SIG-M5 treated with dmso at 0.1 percent for 504 hours (cell line): ENCODE results near the gene KIF26A.
"Not testable (repeated sequence)": the region's sequence is repeated elsewhere in the genome, so short reads cannot be mapped to it uniquely, and the experiment has no call there.

Experiments used
- DNase-seq: peaks from one replicate; lab custom pipeline; 2025; ENCODE audit not compliant: unreplicated experiment; lab: John Stamatoyannopoulos, UW

KIF26A gene

GRCh38 chr14:104207142-104208014, 69.0 kb downstream of the KIF26A start:
- no peak for DNase-seq

- DNase-seq: not testable (repeated sequence)
Observed at GRCh38 chr14:104208015-104208295, 69.6 kb downstream of the KIF26A start.

- DNase-seq: not testable (repeated sequence)
Observed at GRCh38 chr14:104208331-104208730, 69.9 kb downstream of the KIF26A start.

- not testable (repeated sequence) for DNase-seq
Observed at GRCh38 chr14:104209071-104209470, 70.7 kb downstream of the KIF26A start.

- DNase-seq: no peak
Observed at GRCh38 chr14:104209985-104210816, 71.8 kb downstream of the KIF26A start.

- DNase-seq: no peak
Observed at GRCh38 chr14:104210817-104211195, 72.4 kb downstream of the KIF26A start.

- DNase-seq: no peak
Observed at GRCh38 chr14:104211215-104211614, 72.8 kb downstream of the KIF26A start.

- DNase-seq: no peak
Observed at GRCh38 chr14:104211741-104212140, 73.4 kb downstream of the KIF26A start.

- no peak for DNase-seq
Observed at GRCh38 chr14:104212206-104213095, 74.1 kb downstream of the KIF26A start.

- no peak for DNase-seq
Observed at GRCh38 chr14:104213301-104214034, 75.1 kb downstream of the KIF26A start.

GRCh38 chr14:104214431-104215218, 76.2 kb downstream of the KIF26A start:
- no peak for DNase-seq

GRCh38 chr14:104215706-104216334, 77.4 kb downstream of the KIF26A start:
- DNase-seq: no peak

- DNase-seq: no peak
Observed at GRCh38 chr14:104216457-104216856, 78.1 kb downstream of the KIF26A start.

GRCh38 chr14:104217486-104218360, 79.3 kb downstream of the KIF26A start:
- DNase-seq: no peak

GRCh38 chr14:104218361-104219180, 80.2 kb downstream of the KIF26A start:
- no peak for DNase-seq

GRCh38 chr14:104219731-104220214, 81.4 kb downstream of the KIF26A start:
- DNase-seq: no peak
